ENCODE results near the gene PLXND1. TPM values are rescaled to one million over a fixed set of nuclear protein-coding genes. Genes with fewer than 3 reads are reported as not detected.

The PLXND1 gene
- total RNA-seq, 2 donors from 2014 or later = 16.5 to 38.8 TPM

- DNase-seq (no peak), ATAC-seq (no peak)
- intact Hi-C loops (cut with DNase I, micrococcal nuclease) = no loop called here
These were observed 1.8 kb upstream of the PLXND1 start for GRCh38 chr3:129608087-129608935.

DNA sequence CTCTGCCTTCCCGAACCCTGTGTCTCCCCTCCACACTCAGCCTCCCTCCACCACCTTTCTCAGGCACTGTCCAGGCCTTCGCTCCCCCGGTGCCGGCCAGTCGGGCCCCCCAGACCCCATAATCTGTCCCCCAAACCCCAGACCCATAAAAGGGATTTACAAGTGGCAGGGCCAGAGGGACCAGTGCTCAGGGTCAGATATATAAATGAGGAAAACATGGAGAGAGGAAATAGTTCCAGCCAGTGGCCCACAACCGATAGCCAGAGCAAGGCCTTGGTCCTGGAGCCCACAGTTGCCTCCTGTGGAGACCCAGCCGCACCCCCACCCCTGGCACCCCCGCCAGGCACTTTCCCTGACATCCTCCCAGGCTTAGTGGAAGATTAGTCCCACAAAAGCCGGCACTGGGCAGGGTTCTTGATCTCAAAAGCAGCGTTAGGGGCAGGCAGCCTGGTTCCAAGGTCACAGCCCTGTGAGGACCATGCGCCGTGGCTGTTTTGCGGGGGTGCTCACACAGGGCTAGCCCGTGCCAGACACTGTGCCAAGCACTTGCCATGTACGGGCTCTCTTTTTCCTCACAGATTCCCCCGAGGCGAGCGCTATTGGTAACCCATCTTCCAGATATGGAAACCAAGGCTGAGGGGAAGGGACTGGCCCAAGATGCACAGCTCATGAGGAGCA lies 1.1 kb upstream of the PLXND1 start:
- intact Hi-C loops (cut with DNase I, micrococcal nuclease) = no loop called here
- DNase-seq = no peak
- no peak for ATAC-seq

DNA sequence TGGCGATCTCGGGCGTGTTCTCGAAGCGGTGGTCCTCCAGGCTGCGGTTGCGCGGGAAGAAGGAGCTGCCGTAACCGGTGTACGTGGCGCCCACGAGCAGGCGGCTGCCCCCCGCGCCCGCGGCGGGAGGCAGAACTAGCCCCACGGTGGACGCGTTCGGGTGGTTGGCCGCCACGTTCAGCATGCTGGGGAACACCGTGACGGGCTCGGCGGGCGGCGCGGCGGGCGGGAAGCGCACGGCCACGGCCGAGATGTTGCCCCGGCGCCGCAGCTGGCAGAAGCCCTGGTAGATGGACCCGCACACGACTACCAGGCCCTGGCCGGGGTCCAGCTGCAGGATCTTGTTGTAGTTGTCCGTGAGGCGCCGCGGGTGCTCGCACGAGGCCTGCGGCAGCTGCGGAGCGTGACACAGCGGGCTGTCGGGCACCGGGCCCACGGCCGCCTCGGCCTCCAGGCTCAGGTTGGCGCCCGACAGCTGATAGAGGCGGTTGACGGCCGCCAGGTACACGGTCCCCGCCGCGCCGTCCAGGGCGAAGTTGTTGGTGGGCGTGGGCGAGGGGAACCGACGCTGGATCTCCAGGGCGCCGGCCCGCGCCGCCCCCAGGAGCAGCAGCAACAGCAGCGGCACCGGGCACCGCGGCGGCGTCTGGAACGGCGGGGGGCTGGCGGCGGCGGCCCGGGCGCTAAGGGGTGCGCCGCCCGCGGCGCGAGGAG lies 397 bp downstream of the PLXND1 start:
- intact Hi-C loops (cut with DNase I, micrococcal nuclease) = no loop called here
- DNase-seq (no peak), ATAC-seq (peak; percentile 14)

- intact Hi-C loops (cut with DNase I, micrococcal nuclease) = no loop called here
- DNase-seq (peak in 1 of 2 donors; percentile 51), ATAC-seq (peak; percentile 43)
These were observed 1.1 kb downstream of the PLXND1 start for GRCh38 chr3:129605203-129605921.

- intact Hi-C loops (cut with DNase I, micrococcal nuclease) = no loop called here
- ATAC-seq (no peak), DNase-seq (no peak)
These were observed 1.7 kb downstream of the PLXND1 start for GRCh38 chr3:129604767-129605166.

DNA sequence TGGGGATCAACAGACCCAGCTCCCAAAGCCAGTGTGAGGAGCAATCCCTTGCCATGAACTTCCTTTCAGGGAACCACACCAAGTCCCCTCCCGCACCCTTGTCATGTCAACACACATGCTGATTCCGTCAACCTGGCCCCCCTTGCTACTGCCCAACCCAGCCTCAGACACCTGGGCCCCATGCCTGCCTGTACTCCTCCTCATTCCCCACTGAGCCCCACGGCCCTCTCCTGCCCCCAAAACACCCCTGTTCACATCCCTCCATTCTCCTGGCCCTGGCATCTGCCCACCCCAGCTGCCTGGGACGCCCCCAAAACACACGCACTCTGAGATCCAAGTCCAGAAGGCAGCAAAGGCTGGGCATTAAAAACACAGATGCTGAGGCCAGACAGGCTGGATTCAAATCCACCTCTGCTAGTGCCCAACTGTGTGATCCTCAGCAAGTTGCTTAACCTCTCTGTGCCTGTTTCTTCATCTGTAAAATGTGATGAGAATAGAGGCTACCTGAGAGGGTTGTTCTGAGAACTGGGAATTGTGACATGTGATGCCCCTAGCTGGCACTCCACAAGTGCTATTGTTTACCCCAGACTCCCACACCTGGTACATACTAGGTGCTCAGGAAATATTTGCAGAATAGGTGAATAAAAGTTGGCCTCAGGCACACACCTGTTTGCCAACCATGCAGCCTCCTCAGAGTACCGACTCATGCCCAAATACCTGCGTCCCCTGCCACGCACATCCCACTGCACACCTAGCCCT lies 2.3 kb downstream of the PLXND1 start:
- DNase-seq = no peak
- intact Hi-C loops (cut with DNase I, micrococcal nuclease) = no loop called here
- no peak for ATAC-seq

GRCh38 chr3:129603561-129603942 lies 2.9 kb downstream of the PLXND1 start:
- ATAC-seq = no peak
- intact Hi-C loops (cut with DNase I, micrococcal nuclease) = no loop called here
- no peak for DNase-seq

DNA sequence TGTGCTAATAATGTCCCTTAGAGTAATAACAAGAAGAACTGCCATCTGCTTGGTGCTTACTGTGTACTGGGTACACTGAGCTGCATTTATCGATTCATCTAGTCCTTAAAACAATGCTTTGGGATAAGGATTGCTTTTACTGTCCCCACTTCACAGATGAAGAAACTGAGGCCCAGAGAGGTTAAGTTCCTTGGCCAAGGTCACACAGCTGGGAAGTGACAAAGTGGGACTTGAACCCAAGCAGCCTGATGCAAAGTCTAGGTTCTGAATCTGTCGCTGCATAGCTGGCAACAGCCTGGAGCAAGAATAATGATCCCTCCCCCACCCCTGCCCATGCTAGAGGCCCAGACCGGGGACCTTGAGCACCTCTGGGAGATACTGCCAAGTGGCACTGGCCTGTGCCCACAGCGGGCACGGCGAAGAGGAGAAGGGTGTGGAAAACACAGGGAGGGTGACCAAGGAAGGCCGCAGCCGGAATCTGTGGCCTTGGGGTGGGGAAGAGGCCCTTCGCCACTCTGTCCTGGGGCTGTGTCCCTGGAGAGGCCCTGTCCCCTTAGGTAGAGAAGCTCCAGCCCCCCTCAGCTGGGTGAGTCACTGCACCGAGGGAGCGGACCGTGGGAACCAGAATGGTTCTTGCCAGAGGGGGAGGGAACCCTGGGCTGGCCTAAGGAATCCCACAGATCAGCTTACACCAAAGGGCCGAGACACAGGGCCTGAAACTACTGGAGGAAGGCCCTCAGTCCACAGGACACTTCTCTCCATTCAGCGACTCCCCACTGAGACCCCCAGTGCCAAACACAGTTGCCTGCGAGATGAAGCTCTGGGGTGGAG lies 3.5 kb downstream of the PLXND1 start:
- intact Hi-C loops (cut with DNase I, micrococcal nuclease) = no loop called here
- DNase-seq (no peak), ATAC-seq (no peak)

DNA sequence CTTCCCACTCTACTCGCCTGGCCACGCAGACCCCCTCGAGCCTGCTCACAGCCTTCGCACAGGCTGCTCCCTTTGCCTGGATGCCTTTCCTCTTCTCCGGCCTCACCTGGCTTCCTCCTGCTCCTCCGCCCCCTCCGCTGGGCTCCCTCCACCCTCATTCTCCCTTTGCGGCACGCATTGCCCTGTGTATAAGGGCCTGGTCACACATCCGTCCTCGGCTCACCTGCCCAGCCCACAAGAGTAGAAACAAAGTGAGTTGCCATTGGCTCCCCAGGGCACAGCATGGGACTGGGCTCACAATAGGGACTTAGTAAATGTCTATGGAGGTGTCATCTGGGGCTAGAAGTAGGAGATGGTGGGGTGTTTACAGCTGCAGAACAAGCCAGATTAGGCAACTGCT lies 4.2 kb downstream of the PLXND1 start:
- no peak for DNase-seq
- intact Hi-C loops (cut with DNase I, micrococcal nuclease) = no loop called here
- no peak for ATAC-seq

- ATAC-seq (no peak), DNase-seq (no peak)
- intact Hi-C loops (cut with DNase I, micrococcal nuclease) = no loop called here
These were observed 4.8 kb downstream of the PLXND1 start for GRCh38 chr3:129601713-129602112.

DNA sequence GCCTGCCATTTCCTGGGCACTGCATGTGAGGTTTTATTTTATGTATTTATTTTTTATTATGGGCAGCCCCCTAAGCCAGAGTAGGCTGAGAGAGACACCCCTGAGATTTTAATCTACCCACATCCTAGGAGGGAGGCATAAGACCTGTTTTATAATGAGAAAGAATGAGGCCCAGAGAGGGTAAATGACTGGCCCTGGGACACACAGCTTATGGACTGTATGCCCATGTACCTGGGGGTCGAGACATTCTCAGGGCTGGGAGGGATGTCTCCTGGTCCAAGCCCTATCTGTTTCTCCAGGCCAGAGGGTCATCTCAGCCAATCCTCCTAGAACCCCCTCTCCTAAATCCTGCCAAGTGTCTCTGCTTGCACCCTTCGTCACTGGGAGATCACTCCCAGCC lies 6.1 kb downstream of the PLXND1 start:
- intact Hi-C loops (cut with DNase I, micrococcal nuclease) = no loop called here
- DNase-seq (no peak), ATAC-seq (no peak)

GRCh38 chr3:129599607-129600006 lies 6.9 kb downstream of the PLXND1 start:
- ATAC-seq = no peak
- intact Hi-C loops (cut with DNase I, micrococcal nuclease) = no loop called here
- no peak for DNase-seq

GRCh38 chr3:129599073-129599472 lies 7.4 kb downstream of the PLXND1 start:
- DNase-seq (no peak), ATAC-seq (no peak)
- intact Hi-C loops (cut with DNase I, micrococcal nuclease) = no loop called here

- intact Hi-C loops (cut with DNase I, micrococcal nuclease) = no loop called here
- no peak for ATAC-seq
- no peak for DNase-seq
These were observed 8.0 kb downstream of the PLXND1 start for GRCh38 chr3:129598484-129598883.

DNA sequence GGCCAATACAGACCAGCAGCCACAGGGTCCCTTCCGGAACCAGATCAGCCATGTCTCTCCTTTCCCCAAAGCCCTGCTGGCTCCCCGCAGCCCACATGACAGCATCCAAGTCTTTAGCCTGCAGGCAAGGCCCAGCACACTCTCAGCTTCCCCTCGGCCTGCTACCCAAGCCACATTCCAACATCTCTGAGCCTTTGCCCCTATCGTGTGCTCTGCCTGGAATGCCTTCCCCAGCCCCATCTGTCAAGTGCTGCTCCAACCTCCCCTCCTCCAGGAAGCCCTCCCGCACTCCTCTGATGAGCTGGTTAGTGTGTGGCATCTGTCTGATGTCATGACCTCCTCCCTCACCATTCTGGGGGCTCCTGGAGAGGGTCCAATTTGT lies 8.5 kb downstream of the PLXND1 start:
- intact Hi-C loops (cut with DNase I, micrococcal nuclease) = no loop called here
- DNase-seq (no peak), ATAC-seq (no peak)

DNA sequence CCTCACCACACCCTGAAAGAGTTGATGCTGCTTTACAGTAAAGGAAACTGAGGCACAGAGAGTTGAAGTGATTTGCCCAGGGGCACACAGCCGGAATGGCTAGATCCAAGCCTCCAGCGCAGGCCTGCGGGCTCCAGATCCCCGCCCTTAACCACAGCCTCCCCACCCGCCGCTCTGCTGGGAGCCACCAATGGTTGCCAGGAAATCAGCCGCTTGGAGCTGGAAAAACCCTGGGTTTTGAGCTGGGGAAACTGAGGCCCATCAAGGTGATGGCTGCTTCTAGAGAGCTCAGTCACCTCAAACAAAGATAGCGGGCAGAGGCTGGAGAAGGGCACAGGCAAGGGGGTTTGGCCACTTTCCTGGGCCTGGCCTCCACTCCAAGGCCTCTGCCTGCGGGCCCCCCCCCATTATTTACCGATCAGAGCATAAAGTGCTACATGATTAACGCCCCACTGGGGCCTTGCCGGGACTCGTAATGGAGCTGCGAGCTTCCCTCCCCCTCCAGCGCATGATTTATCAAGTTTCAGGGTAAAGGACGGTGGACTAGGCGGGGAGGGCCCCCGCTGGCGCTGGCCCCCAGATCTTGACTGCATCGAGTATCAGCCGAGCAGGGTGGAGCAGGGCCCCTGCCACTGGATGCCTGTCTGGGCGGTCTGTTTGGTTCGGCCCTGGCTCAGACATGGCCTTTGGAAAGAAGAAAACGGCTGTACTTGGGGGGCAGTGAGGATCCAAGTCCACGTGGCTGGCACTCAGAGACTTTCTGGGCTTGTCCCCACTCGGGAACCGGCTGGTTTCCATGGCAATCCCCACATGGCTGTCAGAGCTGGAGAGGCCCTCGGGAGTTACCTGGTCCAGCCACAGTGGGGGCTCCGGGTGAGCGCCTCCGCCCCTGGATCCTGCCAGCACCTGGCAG lies 9.1 kb downstream of the PLXND1 start:
- no peak for DNase-seq
- no peak for ATAC-seq
- intact Hi-C loops (cut with DNase I, micrococcal nuclease) = no loop called here
